ENCODE results near the gene TSGA10IP.

- TF ChIP-seq CTCF (conservative IDR thresholded peaks at IDR 0.05) (no peak), EZH2 (IDR thresholded peaks at IDR 0.05; ENCODE audit: low read depth) (no peak)
Observed at GRCh38 chr11:65976216-65977176, 31.2 kb downstream of the TSGA10IP start.

Data from PC-9 (cell line).